WTC11 (cell line): ENCODE data around the gene C14orf93. TPM values are rescaled to one million over a fixed set of nuclear protein-coding genes. Genes with fewer than 3 reads are reported as not detected.
A peak's percentile ranks its signal among the peaks of the same experiment; 100 is the strongest.

ENCODE experiments used
- ATF3 ChIP-seq: sonication (generic); formaldehyde crosslinking; conservative IDR thresholded peaks from 2 replicates; pipeline ENCODE4 v1.8.1; 2022; ENCODE audit warnings: mild to moderate bottlenecking, missing genetic modification reagents
- ATF6 ChIP-seq: sonication (generic); formaldehyde crosslinking; IDR thresholded peaks from 2 replicates; pipeline ENCODE4 v1.8.1; 2023; ENCODE audit warnings: mild to moderate bottlenecking, missing genetic modification reagents
- ELF4 ChIP-seq: sonication (generic); formaldehyde crosslinking; IDR thresholded peaks from 2 replicates; pipeline ENCODE4 v1.8.1; 2022; ENCODE audit warnings: low read depth, mild to moderate bottlenecking, moderate library complexity, missing genetic modification reagents
- ETV6 ChIP-seq: sonication (generic); formaldehyde crosslinking; IDR thresholded peaks from 2 replicates; pipeline ENCODE4 v1.8.1; 2022; ENCODE audit warnings: mild to moderate bottlenecking, missing genetic modification reagents
- FOXK1 ChIP-seq: sonication (generic); formaldehyde crosslinking; IDR thresholded peaks from 2 replicates; pipeline ENCODE4 v1.8.0; 2022; ENCODE audit warnings: mild to moderate bottlenecking, moderate library complexity, missing genetic modification reagents
- GTF2I ChIP-seq: fragments of 250-450 bp; sonication (Bioruptor Pico); conservative IDR thresholded peaks from 2 replicates; pipeline ENCODE4 v1.4.0; 2021; ENCODE audit warnings: mild to moderate bottlenecking
- IRF2 ChIP-seq: sonication (generic); formaldehyde crosslinking; IDR thresholded peaks from 2 replicates; pipeline ENCODE4 v1.8.0; 2022; ENCODE audit warnings: low read depth, missing genetic modification reagents, borderline replicate concordance
- JAZF1 ChIP-seq: fragments of 250-450 bp; sonication (Bioruptor Pico); IDR thresholded peaks from 2 replicates; pipeline ENCODE4 v1.9.0; 2021; ENCODE audit warnings: moderate library complexity, mild to moderate bottlenecking, inconsistent platforms
- MAX ChIP-seq: sonication (generic); formaldehyde crosslinking; IDR thresholded peaks from 2 replicates; pipeline ENCODE4 v1.8.0; 2022; ENCODE audit warnings: mild to moderate bottlenecking, missing genetic modification reagents
- MXD4 ChIP-seq: fragments of 250-450 bp; sonication (Bioruptor Pico); IDR thresholded peaks from 2 replicates; pipeline ENCODE4 v1.8.0; 2021; ENCODE audit warnings: mild to moderate bottlenecking, moderate library complexity, borderline replicate concordance
- MYBL2 ChIP-seq: sonication (generic); formaldehyde crosslinking; IDR thresholded peaks from 2 replicates; pipeline ENCODE4 v1.8.1; 2023; ENCODE audit warnings: mild to moderate bottlenecking, moderate library complexity, missing genetic modification reagents
- NFYB ChIP-seq: sonication (generic); formaldehyde crosslinking; conservative IDR thresholded peaks from 2 replicates; pipeline ENCODE4 v1.8.0; 2022; ENCODE audit warnings: low read depth, missing genetic modification reagents
- NR1H2 ChIP-seq: sonication (generic); formaldehyde crosslinking; IDR thresholded peaks from 2 replicates; pipeline ENCODE4 v1.9.0; 2021; ENCODE audit warnings: mild to moderate bottlenecking, moderate library complexity, missing genetic modification reagents
- NR2C2 ChIP-seq: sonication (generic); formaldehyde crosslinking; IDR thresholded peaks from 2 replicates; pipeline ENCODE4 v1.8.0; 2022; ENCODE audit warnings: mild to moderate bottlenecking, missing genetic modification reagents
- NR3C1 ChIP-seq: sonication (generic); formaldehyde crosslinking; conservative IDR thresholded peaks from 2 replicates; pipeline ENCODE4 v1.8.1; 2023; ENCODE audit warnings: low read depth, mild to moderate bottlenecking, missing genetic modification reagents
- OVOL2 ChIP-seq: fragments of 250-450 bp; sonication (Bioruptor Pico); IDR thresholded peaks from 2 replicates; pipeline ENCODE4 v1.9.0; 2021; ENCODE audit warnings: mild to moderate bottlenecking, borderline replicate concordance
- RELA ChIP-seq: sonication (generic); formaldehyde crosslinking; IDR thresholded peaks from 2 replicates; pipeline ENCODE4 v1.8.1; 2022; ENCODE audit warnings: missing genetic modification reagents, mild to moderate bottlenecking, borderline replicate concordance
- RORB ChIP-seq: fragments of 250-450 bp; sonication (Bioruptor Pico); IDR thresholded peaks from 2 replicates; pipeline ENCODE4 v1.9.0; 2021; ENCODE audit warnings: mild to moderate bottlenecking
- SMAD3 ChIP-seq: sonication (generic); formaldehyde crosslinking; IDR thresholded peaks from 2 replicates; pipeline ENCODE4 v1.8.0; 2022; ENCODE audit warnings: missing genetic modification reagents, mild to moderate bottlenecking, borderline replicate concordance
- SOX15 ChIP-seq: fragments of 250-450 bp; sonication (Bioruptor Pico); IDR thresholded peaks from 2 replicates; pipeline ENCODE4 v1.9.0; 2021; ENCODE audit warnings: mild to moderate bottlenecking
- SP1 ChIP-seq: sonication (generic); formaldehyde crosslinking; conservative IDR thresholded peaks from 2 replicates; pipeline ENCODE4 v1.8.1; 2022; ENCODE audit warnings: missing genetic modification reagents
- TCF7 ChIP-seq: sonication (generic); formaldehyde crosslinking; IDR thresholded peaks from 2 replicates; pipeline ENCODE4 v1.8.0; 2022; ENCODE audit warnings: mild to moderate bottlenecking, low read depth, missing genetic modification reagents, moderate library complexity
- TEAD4 ChIP-seq: sonication (generic); formaldehyde crosslinking; IDR thresholded peaks from 2 replicates; pipeline ENCODE4 v1.8.0; 2022; ENCODE audit warnings: mild to moderate bottlenecking, missing genetic modification reagents
- USF2 ChIP-seq: sonication (generic); formaldehyde crosslinking; IDR thresholded peaks from 2 replicates; pipeline ENCODE4 v1.8.1; 2023; ENCODE audit warnings: mild to moderate bottlenecking, missing genetic modification reagents, moderate library complexity
- ZMAT4 ChIP-seq: fragments of 250-450 bp; sonication (Bioruptor Pico); IDR thresholded peaks from 2 replicates; pipeline ENCODE4 v1.9.0; 2021; ENCODE audit warnings: mild to moderate bottlenecking
- ZNF121 ChIP-seq: sonication (generic); formaldehyde crosslinking; IDR thresholded peaks from 2 replicates; pipeline ENCODE4 v1.8.0; 2023; ENCODE audit warnings: missing genetic modification reagents
- ZNF219 ChIP-seq: sonication (generic); formaldehyde crosslinking; IDR thresholded peaks from 2 replicates; pipeline ENCODE4 v1.8.0; 2023; ENCODE audit warnings: missing genetic modification reagents, mild to moderate bottlenecking, borderline replicate concordance
- ZNF232 ChIP-seq: sonication (generic); formaldehyde crosslinking; IDR thresholded peaks from 2 replicates; pipeline ENCODE4 v1.8.0; 2022; ENCODE audit warnings: mild to moderate bottlenecking, missing genetic modification reagents
- ZNF425 ChIP-seq: fragments of 250-450 bp; sonication (Bioruptor Pico); conservative IDR thresholded peaks from 2 replicates; pipeline ENCODE4 v1.9.0; 2021; ENCODE audit warnings: mild to moderate bottlenecking
- ZNF512 ChIP-seq: sonication (generic); formaldehyde crosslinking; IDR thresholded peaks from 2 replicates; pipeline ENCODE4 v1.8.1; 2022; ENCODE audit warnings: missing genetic modification reagents, borderline replicate concordance
- ZNF671 ChIP-seq: fragments of 250-450 bp; sonication (Bioruptor Pico); IDR thresholded peaks from 2 replicates; pipeline ENCODE4 v1.8.0; 2021; ENCODE audit warnings: mild to moderate bottlenecking
- ZSCAN18 ChIP-seq: fragments of 250-450 bp; sonication (Bioruptor Pico); IDR thresholded peaks from 2 replicates; pipeline ENCODE4 v2.1.2; 2022; ENCODE audit warnings: mild to moderate bottlenecking, moderate library complexity
- total RNA-seq: library from RNA; stranded (reverse); gene quantifications from 3 replicates; pipeline ENCODE4 v1.2.3, GENCODE V29; 2021

The C14orf93 gene
- total RNA-seq, 1 experiment from 2014 or later = 8.1 TPM

- TF ChIP-seq USF2 (CRISPR knock-in tag) = no peak; the same call in 1 of the 2 replicates
- no peak for TF ChIP-seq MYBL2 (CRISPR knock-in tag)
- no peak for TF ChIP-seq ELF4 (CRISPR knock-in tag)
- no peak for TF ChIP-seq GTF2I (CRISPR knock-in tag)
- TF ChIP-seq ETV6 (CRISPR knock-in tag) = no peak
- TF ChIP-seq ZMAT4 (CRISPR knock-in tag) = peak; percentile 4; the same call in 1 of the 2 replicates
- no peak for TF ChIP-seq ZNF219 (CRISPR knock-in tag)
- TF ChIP-seq SMAD3 = peak; percentile 61; the same call in 1 of the 2 replicates
- TF ChIP-seq ATF6 (CRISPR knock-in tag) = no peak
- no peak for TF ChIP-seq ZNF425 (CRISPR knock-in tag)
- no peak for TF ChIP-seq ZNF232
- TF ChIP-seq FOXK1 = no peak
- no peak for TF ChIP-seq NR2C2 (CRISPR knock-in tag)
- TF ChIP-seq MAX (CRISPR knock-in tag) = 0 out of 2 replicates have a peak, but pooled peaks have one; percentile 29
- no peak for TF ChIP-seq TEAD4
- peak; percentile 52; the same call in 1 of the 2 replicates for TF ChIP-seq SP1 (CRISPR knock-in tag)
- TF ChIP-seq ATF3 (CRISPR knock-in tag) = no peak
- no peak for TF ChIP-seq NFYB (CRISPR knock-in tag)
- TF ChIP-seq SOX15 (CRISPR knock-in tag) = no peak
- TF ChIP-seq ZNF671 (CRISPR knock-in tag) = no peak
- no peak for TF ChIP-seq IRF2
- no peak for TF ChIP-seq RORB
- no peak for TF ChIP-seq ZNF512 (CRISPR knock-in tag)
- TF ChIP-seq ZNF121 (CRISPR knock-in tag) = peak; percentile 90
- TF ChIP-seq NR1H2 = no peak
- TF ChIP-seq MXD4 (CRISPR knock-in tag) = no peak
- no peak for TF ChIP-seq TCF7
- TF ChIP-seq RELA (CRISPR knock-in tag) = no peak
- 0 out of 2 replicates have a peak, but pooled peaks have one; percentile 19 for TF ChIP-seq OVOL2 (CRISPR knock-in tag)
- TF ChIP-seq ZSCAN18 (CRISPR knock-in tag) = no peak
- TF ChIP-seq NR3C1 (CRISPR knock-in tag) = no peak
- no peak for TF ChIP-seq JAZF1 (CRISPR knock-in tag)
These were observed 48.1 kb upstream of the C14orf93 start (continued) for GRCh38 chr14:23057757-23058653.
